Measurements from ENCODE around the gene TBC1D5.

Gene TBC1D5

DNA sequence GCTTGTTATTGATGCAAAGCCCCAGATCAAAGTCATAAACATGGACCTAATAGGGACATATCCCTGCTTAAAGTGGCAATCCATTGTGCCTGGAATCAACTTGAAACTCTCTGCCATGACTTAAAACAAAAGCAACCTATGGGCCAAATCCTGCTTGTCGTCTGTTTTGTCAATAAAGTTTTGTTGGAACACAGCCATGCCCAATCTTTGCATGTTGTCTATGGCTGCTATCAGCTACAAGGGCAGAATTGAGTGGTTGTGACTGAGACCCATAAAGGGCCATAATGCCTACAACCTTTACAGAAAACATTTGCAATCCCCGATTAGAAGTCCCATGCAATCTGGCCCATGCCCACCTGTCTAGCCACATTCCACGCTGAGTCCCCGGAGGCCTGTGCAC, 622.3 kb downstream of the TBC1D5 start:
- no peak for DNase-seq

DNA sequence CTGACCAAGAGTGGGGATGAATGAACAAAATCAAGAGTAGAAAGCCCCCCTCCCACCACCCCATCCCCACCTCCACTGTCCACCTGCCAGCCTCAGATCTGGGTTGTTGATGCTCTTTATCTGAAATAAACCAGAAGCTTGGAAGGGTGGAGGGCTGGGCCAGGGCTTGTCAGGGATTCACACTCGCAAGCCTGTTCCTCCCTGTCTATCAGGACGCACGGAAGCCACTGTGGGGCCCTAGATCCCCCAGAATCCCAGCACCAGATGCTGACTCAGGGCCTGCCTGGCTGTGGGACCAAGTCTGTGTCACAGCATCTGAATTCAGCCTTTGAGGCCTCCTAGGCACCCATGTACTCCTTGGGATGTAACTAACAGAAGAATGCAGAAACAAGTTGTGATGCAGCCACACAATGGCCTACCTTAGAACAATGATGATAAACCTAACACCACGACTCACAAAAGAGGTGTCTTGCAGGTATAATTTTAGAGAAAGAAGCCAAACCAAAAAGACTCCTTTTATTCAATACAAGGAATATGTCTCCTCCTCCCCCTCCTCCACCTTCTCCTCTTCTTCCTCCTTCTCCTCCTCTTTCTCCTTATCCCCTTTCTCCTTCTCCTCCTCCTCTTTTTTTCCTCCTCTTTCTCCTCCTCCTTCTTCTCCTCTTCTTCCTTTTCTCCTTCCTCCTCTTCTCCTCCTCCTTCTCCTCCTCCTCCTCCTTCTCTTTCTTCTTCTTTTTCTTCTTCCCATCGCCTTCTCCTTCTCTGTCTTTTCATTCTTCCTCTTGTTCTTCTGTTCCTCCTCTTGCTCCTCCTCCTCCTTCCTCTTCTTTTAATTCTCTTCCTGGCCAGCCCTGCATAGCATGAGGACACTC, 623.0 kb downstream of the TBC1D5 start:
- DNase-seq = no peak

DNA sequence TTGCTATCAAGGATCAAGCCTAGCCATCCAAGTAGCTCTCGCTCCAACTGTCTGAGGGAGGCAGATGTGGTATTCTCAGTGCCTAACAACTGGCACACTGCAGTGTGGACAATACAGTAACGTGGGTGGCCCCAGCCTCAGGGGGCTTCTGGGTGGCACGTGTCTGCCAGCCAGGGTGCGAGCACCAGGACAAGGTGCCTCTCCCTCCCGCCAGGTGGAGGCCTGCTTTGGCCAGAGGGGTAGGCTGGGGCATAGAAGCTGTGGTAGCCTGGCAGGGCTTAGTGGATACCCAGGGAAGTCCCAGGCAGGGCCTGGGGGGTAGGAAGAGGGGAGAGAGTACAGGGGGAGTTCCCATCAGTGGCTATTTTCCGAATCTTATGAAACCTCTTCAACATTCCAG, 623.7 kb downstream of the TBC1D5 start:
- no peak for DNase-seq

DNA sequence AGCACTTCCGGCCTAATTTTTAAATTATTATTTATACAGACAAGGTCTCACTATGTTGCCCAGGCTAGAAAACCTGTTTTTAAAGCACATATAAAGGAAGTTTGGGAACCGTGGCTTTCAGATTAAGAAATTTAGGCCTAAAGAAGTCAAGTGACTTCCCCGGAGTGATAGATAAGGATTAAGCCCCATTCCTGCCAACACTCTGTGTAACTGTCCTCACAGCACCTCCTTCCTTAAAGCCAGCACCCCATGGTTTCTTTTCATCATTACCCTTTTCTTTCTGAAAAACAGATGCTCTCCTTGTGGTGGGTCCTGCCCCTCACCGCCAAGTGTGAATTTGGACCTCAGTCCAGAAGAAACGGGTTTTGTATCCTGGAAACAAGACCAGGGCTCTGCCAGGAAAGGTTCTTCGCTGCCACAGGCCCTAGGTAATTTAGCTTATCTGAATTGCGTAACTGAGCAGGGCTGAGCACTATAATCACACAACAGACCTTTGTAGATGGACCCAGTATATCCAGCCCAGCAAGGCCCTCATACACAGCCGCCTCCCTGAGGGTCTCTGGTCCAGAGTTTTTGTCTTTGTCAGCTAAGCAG, 626.3 kb downstream of the TBC1D5 start:
- DNase-seq = no peak

DNA sequence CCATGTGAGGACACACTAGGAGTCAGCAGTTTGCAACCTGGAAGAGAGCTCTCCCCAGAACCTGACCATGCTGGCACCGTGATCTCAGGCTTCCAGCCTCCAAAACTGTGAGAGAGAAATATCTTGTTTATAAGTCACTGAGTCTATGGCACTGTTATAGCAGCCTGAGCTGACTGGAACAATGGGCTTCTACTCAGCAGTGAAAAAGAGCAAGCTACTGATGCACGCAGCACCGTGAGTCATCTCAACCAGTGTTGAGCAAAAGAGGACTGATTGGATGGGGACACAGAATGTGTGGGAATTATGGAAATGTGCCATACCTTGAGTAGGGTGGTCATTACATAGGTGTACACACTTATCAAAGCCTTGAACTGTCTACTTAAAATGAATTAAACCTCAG, 627.2 kb downstream of the TBC1D5 start:
- no peak for DNase-seq

DNA sequence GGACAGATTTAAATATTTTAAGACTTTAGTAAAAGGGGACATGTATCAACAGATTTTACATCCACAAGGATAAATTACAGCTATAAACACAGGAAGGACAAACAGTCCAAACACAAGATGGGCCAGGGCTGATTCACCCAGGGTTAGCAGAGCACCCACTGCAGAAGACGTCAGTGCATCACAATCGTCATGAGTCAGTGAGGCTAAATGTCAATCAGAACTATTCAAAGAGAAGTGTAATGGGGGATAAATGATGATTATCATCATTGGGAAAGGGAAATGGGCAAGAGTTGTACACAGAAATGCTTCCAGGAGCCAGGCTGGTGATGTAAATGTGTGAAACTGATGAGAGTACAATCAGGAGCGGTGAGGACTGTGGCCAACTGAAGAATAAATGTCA, 630.8 kb downstream of the TBC1D5 start:
- no peak for DNase-seq

DNA sequence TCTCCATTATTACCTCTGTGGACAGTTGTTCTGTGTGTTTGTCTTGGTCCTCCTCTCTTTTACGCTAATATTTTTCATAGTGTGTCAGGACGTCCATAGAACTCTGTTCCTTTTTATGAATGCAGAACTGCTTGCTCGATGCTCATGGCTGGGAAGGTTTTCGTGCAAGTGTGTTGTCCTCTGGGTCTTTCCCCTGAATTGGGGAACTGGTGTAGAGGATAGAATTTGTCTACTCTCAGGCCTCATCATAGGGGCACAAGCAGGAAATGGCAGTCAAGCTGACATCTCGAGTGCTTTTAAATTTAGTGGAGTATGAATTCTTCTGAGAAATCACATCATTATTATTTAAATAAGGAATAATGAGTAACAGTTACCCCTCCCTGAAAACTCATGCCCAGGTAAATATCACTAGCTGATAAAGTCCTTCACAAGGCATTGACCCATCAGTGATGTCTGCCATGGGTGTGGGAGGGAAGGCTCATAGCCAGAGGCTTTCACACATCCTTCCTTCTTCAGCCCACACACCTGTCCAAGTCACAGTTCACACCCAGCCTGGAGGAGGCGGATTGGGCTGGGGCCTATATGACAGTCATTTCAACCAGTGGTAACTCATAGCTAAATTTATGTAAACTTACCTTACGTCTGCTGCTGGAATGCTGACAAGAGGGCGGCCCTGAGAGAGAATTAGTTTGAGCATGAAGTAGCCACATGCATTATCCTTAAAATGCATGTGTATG, 631.6 kb downstream of the TBC1D5 start:
- no peak for DNase-seq

Data from DMS 273 treated with DMSO at 0.1 percent for 48 hours (cell line).